NB4 (cell line): Measurements from ENCODE around the gene NCAPH2.
"Not testable (repeated sequence)": the region's sequence is repeated elsewhere in the genome, so short reads cannot be mapped to it uniquely, and the experiment has no call there.

Experiments used
- DNase-seq: peaks from one replicate; pipeline ENCODE4 v3.0.0; 2010; ENCODE audit warnings: low read depth
- H3K4me3 ChIP-seq: one replicate; pipeline ENCODE4 v1.5.1; 2011; ENCODE audit warnings: mild to moderate bottlenecking, low read depth, low read length, moderate library complexity
- CTCF ChIP-seq: IDR thresholded peaks from one replicate; pipeline ENCODE4 v1.5.1; 2012; ENCODE audit warnings: low read depth, low read length
- MAX ChIP-seq: IDR thresholded peaks from 2 replicates; pipeline ENCODE4 v1.6.1; 2011; ENCODE audit warnings: low read depth, low read length
- MYC ChIP-seq: IDR thresholded peaks from 2 replicates; pipeline ENCODE4 v1.6.1; 2011; ENCODE audit warnings: low read depth, low read length
- POLR2A ChIP-seq: IDR thresholded peaks from 2 replicates; pipeline ENCODE4 v1.6.1; 2011; ENCODE audit warnings: mild to moderate bottlenecking; ENCODE audit not compliant: insufficient read length; ENCODE audit errors: extremely low read depth

The NCAPH2 gene

GRCh38 chr22:50537765-50538164, 29.7 kb downstream of the NCAPH2 start:
- no peak for DNase-seq
- H3K4me3 ChIP-seq, result no peak overlapping the region
- TF ChIP-seq MYC (no peak), POLR2A (no peak), CTCF (no peak), MAX (no peak)

- no peak for DNase-seq
- no peak overlapping the region for H3K4me3 ChIP-seq
- no peak for TF ChIP-seq POLR2A
- no peak for TF ChIP-seq MYC
- TF ChIP-seq MAX, result no peak
- TF ChIP-seq CTCF, result no peak
These were observed 32.4 kb downstream of the NCAPH2 start for GRCh38 chr22:50540381-50540780.

- H3K4me3 ChIP-seq, result not testable (repeated sequence)
- DNase-seq, result peak; percentile 88
These were observed 33.6 kb downstream of the NCAPH2 start for GRCh38 chr22:50541667-50542026.

- H3K4me3 ChIP-seq, result no peak overlapping the region
- peak; percentile 93 for DNase-seq
- TF ChIP-seq POLR2A, result no peak
- TF ChIP-seq MYC, result no peak; the same call in 1 of the 2 replicates
- TF ChIP-seq MAX, result peak; percentile 48; the same call in 1 of the 2 replicates
These were observed 34.4 kb downstream of the NCAPH2 start for GRCh38 chr22:50542416-50542927.

- TF ChIP-seq MAX (no peak), CTCF (peak; percentile 72)
- no peak overlapping the region for H3K4me3 ChIP-seq
- DNase-seq, result peak; percentile 91
These were observed 36.2 kb downstream of the NCAPH2 start for GRCh38 chr22:50544078-50544745.

GRCh38 chr22:50544746-50545253, 36.8 kb downstream of the NCAPH2 start:
- no peak overlapping the region for H3K4me3 ChIP-seq
- peak; percentile 42 for DNase-seq
- TF ChIP-seq MAX, result no peak
- TF ChIP-seq POLR2A, result no peak

GRCh38 chr22:50545522-50546325, 37.7 kb downstream of the NCAPH2 start, which contains the start of gene KLHDC7B:
TSS of gene KLHDC7B (plus strand) at chr22:50545899. CDS start at chr22:50546244, 345 bp downstream.
- H3K4me3 ChIP-seq, result no peak within 1 kb of the TSS
- peak; percentile 22 for TF ChIP-seq CTCF
- TF ChIP-seq MAX, result no peak
- no peak for TF ChIP-seq MYC
- DNase-seq, result peak; percentile 60
